Caco-2 (cell line): ENCODE measurements around the gene ARHGAP4. TPM values are rescaled to one million over a fixed set of nuclear protein-coding genes. Genes with fewer than 3 reads are reported as not detected.

Experiments used
- BruUV-seq: library from RNA; stranded (reverse); fragments of 400-500 nt; replicated peaks from 2 replicates; lab custom pipeline; 2021; lab: Mats Ljungman, UMichigan
- CTCF ChIA-PET: fragments of 300-600 bp; sonication (Branson Sonifier 250); formaldehyde crosslinking; loops from one replicate; lab custom pipeline; 2022; ENCODE audit warnings: antibody characterized with exemption; lab: Charles Lee
- POLR2A ChIA-PET: fragments of 300-600 bp; sonication (Branson Sonifier 250); formaldehyde crosslinking; loops from one replicate; lab custom pipeline; 2022; ENCODE audit warnings: antibody characterized with exemption; lab: Charles Lee
- DNase-seq, 2 experiments: peaks; one replicate each; pipeline versions ENCODE4 v3.0.0 to v3.0.0-alpha.2; 2020 to 2022
- H3K27me3 ChIP-seq: replicated peaks from 2 replicates; pipeline ENCODE4 v1.6.0; 2011; ENCODE audit warnings: low read length; ENCODE audit not compliant: control insufficient read depth, insufficient read depth
- H3K36me3 ChIP-seq: 2 replicates; pipeline ENCODE4 v1.5.1; 2011; ENCODE audit warnings: low read length; ENCODE audit not compliant: control insufficient read depth, insufficient read depth
- H3K4me1 ChIP-seq: fragments of 250-450 bp; sonication (Bioruptor Pico); 2 replicates; pipeline ENCODE4 v1.5.1; 2020; ENCODE audit warnings: mild to moderate bottlenecking
- H3K4me3 ChIP-seq: 2 replicates; pipeline ENCODE4 v1.5.1; 2011; ENCODE audit warnings: low read depth, mild to moderate bottlenecking, control low read depth, low read length
- H3K9me3 ChIP-seq: fragments of 250-450 bp; sonication (Bioruptor Pico); 2 replicates; pipeline ENCODE4 v1.5.1; 2020; ENCODE audit warnings: mild to moderate bottlenecking, moderate library complexity
- H3K27ac Mint-ChIP-seq: one replicate; pipeline ENCODE4 v1.8.0; 2022; ENCODE audit warnings: mixed read lengths; ENCODE audit not compliant: unreplicated experiment
- H3K27me3 Mint-ChIP-seq: one replicate; pipeline ENCODE4 v1.8.0; 2022; ENCODE audit warnings: mixed read lengths; ENCODE audit not compliant: insufficient read depth, unreplicated experiment
- H3K36me3 Mint-ChIP-seq: one replicate; pipeline ENCODE4 v1.8.0; 2022; ENCODE audit warnings: mild to moderate bottlenecking, mixed read lengths; ENCODE audit not compliant: insufficient read depth, unreplicated experiment
- H3K4me1 Mint-ChIP-seq: one replicate; pipeline ENCODE4 v1.8.0; 2022; ENCODE audit warnings: low read depth, mixed read lengths; ENCODE audit not compliant: unreplicated experiment
- H3K4me3 Mint-ChIP-seq: one replicate; pipeline ENCODE4 v1.8.0; 2022; ENCODE audit warnings: mild to moderate bottlenecking, moderate library complexity, mixed read lengths; ENCODE audit not compliant: unreplicated experiment
- H3K9me3 Mint-ChIP-seq: one replicate; pipeline ENCODE4 v1.8.0; 2022; ENCODE audit warnings: mixed read lengths; ENCODE audit not compliant: unreplicated experiment
- intact Hi-C: fragments of 100-400 bp; cut with micrococcal nuclease; formaldehyde crosslinking; loops from one replicate; pipeline ENCODE4 v1.10.0; 2022; ENCODE audit not compliant: unreplicated experiment
- total RNA-seq: library from RNA; stranded (reverse); gene quantifications from 2 replicates; pipeline ENCODE4 v1.2.3, GENCODE V29; 2022
- TF ChIP-seq, protein P1 (sequence below), 2 experiments: fragments of 200-600 bp in 1 of 2; IDR thresholded peaks; 1 replicate in 1 of 2; 2 replicates in 1 of 2; pipeline versions ENCODE4 v1.5.1 to v1.8.0; 2011 to 2022; ENCODE audit warnings: antibody characterized with exemption in 1 of 2, control low read depth in 1 of 2, inconsistent platforms in 1 of 2, low read depth in 1 of 2, low read length in 1 of 2, mild to moderate bottlenecking in 1 of 2, moderate library complexity in 1 of 2; ENCODE audit not compliant: insufficient read depth in 1 of 2, severe bottlenecking in 1 of 2, unreplicated experiment in 1 of 2

The ARHGAP4 gene
- total RNA-seq, 1 experiment from 2014 or later = 15.7 TPM

DNA sequence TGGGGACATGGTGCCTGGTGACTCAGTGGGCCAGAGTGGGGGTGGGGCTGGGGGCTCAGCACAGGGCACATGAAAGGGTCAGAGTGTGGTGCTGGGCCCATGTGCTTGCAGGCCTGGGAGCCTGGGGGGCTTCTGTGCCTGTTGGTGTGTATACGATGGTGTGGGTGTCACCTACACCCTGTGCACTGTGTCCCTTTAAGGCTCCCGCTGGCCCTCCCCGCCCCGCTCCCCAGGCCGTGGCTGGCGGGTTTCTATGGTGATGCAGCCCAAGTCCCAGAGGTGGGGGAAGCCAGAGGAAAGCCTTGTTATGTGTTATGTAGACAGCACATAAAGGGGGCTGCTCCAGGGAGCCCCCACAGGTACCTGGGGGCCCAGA lies 45.6 kb downstream of the ARHGAP4 start:
- POLR2A ChIA-PET = no interaction called here

GRCh38 chrX:153879741-153880439 lies 46.2 kb downstream of the ARHGAP4 start:
- no peaks in the 10 kb centered on the region for H3K36me3 Mint-ChIP-seq
- ChIA-PET POLR2A (no interaction called here), CTCF (no interaction called here)
- no peak for DNase-seq
- H3K9me3 ChIP-seq = no peaks in the 10 kb centered on the region
- intact Hi-C loops = loop anchor here (10.0 kb wide), 1 partner anchor 65 kb away; no protein-coding TSS in a partner anchor
- no peak overlapping the region for H3K27ac Mint-ChIP-seq
- no peaks in the 10 kb centered on the region for H3K27me3 Mint-ChIP-seq
- peaks cover 14% of the 10 kb centered on the region; the same call in 1 of the 2 replicates for H3K4me1 ChIP-seq
- H3K4me3 Mint-ChIP-seq = no peak overlapping the region
- no peaks in the 10 kb centered on the region for H3K27me3 ChIP-seq
- no peaks in the 10 kb centered on the region for H3K9me3 Mint-ChIP-seq
- no peak overlapping the region for H3K4me3 ChIP-seq
- H3K4me1 Mint-ChIP-seq = no peaks in the 10 kb centered on the region
- BruUV-seq = no TSS peak
- TF ChIP-seq, protein P1, sequence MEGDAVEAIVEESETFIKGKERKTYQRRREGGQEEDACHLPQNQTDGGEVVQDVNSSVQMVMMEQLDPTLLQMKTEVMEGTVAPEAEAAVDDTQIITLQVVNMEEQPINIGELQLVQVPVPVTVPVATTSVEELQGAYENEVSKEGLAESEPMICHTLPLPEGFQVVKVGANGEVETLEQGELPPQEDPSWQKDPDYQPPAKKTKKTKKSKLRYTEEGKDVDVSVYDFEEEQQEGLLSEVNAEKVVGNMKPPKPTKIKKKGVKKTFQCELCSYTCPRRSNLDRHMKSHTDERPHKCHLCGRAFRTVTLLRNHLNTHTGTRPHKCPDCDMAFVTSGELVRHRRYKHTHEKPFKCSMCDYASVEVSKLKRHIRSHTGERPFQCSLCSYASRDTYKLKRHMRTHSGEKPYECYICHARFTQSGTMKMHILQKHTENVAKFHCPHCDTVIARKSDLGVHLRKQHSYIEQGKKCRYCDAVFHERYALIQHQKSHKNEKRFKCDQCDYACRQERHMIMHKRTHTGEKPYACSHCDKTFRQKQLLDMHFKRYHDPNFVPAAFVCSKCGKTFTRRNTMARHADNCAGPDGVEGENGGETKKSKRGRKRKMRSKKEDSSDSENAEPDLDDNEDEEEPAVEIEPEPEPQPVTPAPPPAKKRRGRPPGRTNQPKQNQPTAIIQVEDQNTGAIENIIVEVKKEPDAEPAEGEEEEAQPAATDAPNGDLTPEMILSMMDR (IDR thresholded peaks at IDR 0.05; ENCODE audit: insufficient read depth in 1 of 2, low read depth in 1 of 2, low read length in 1 of 2, severe bottlenecking in 1 of 2, unreplicated experiment in 1 of 2) = no peak
- no peaks in the 10 kb centered on the region for H3K36me3 ChIP-seq

More for the DNA sequence above, 45.6 kb downstream of the ARHGAP4 start:
- Histone ChIP-seq H3K4me1 (peaks cover 14% of the 10 kb centered on the region; the same call in 1 of the 2 replicates), H3K9me3 (no peaks in the 10 kb centered on the region), H3K36me3 (no peaks in the 10 kb centered on the region), H3K4me3 (no peak overlapping the region), H3K27me3 (no peaks in the 10 kb centered on the region)
- H3K27me3 Mint-ChIP-seq = no peaks in the 10 kb centered on the region
- no peak for DNase-seq
- no peaks in the 10 kb centered on the region for H3K4me1 Mint-ChIP-seq
- H3K4me3 Mint-ChIP-seq = no peak overlapping the region
- no peaks in the 10 kb centered on the region for H3K36me3 Mint-ChIP-seq
- TF ChIP-seq, protein P1 (IDR thresholded peaks at IDR 0.05; ENCODE audit: insufficient read depth in 1 of 2, low read depth in 1 of 2, low read length in 1 of 2, severe bottlenecking in 1 of 2, unreplicated experiment in 1 of 2) = no peak
- CTCF ChIA-PET = no interaction called here
- intact Hi-C loops = loop anchor here (10.0 kb wide), 1 partner anchor 66 kb away; no protein-coding TSS in a partner anchor
- BruUV-seq = no TSS peak
- no peak overlapping the region for H3K27ac Mint-ChIP-seq
- H3K9me3 Mint-ChIP-seq = no peaks in the 10 kb centered on the region

GRCh38 chrX:153878969-153879653 lies 47.0 kb downstream of the ARHGAP4 start:
- intact Hi-C loops = no loop called here
- DNase-seq = no peak
- H3K4me3 ChIP-seq = no peak overlapping the region
- no peak overlapping the region for H3K4me3 Mint-ChIP-seq
- peaks cover 14% of the 10 kb centered on the region; the same call in 1 of the 2 replicates for H3K4me1 ChIP-seq
- ChIA-PET POLR2A (no interaction called here), CTCF (no interaction called here)
- no peaks in the 10 kb centered on the region for H3K36me3 Mint-ChIP-seq
- no peaks in the 10 kb centered on the region for H3K9me3 Mint-ChIP-seq
- no peak overlapping the region for H3K27ac Mint-ChIP-seq
- H3K36me3 ChIP-seq = no peaks in the 10 kb centered on the region
- TF ChIP-seq, protein P1 (IDR thresholded peaks at IDR 0.05; ENCODE audit: insufficient read depth in 1 of 2, low read depth in 1 of 2, low read length in 1 of 2, severe bottlenecking in 1 of 2, unreplicated experiment in 1 of 2) = no peak
- BruUV-seq = no TSS peak
- H3K27me3 Mint-ChIP-seq = no peaks in the 10 kb centered on the region
- no peaks in the 10 kb centered on the region for H3K27me3 ChIP-seq
- H3K4me1 Mint-ChIP-seq = no peaks in the 10 kb centered on the region
- no peaks in the 10 kb centered on the region for H3K9me3 ChIP-seq
